HG03571 (cell line): Measurements from ENCODE around the gene MYO3B.
"Not testable (repeated sequence)": the region's sequence is repeated elsewhere in the genome, so short reads cannot be mapped to it uniquely, and the experiment has no call there.

Experiments
- ATAC-seq: cut with Tn5 transposase; IDR thresholded peaks from one replicate; pipeline ENCODE4 v1.9.1; 2021; ENCODE audit not compliant: unreplicated experiment

Gene MYO3B

GRCh38 chr2:170582751-170583463, 405.0 kb downstream of the MYO3B start:
- ATAC-seq, result no peak

GRCh38 chr2:170585067-170585466, 407.1 kb downstream of the MYO3B start:
- ATAC-seq, result no peak

- ATAC-seq, result no peak
These were observed 408.7 kb downstream of the MYO3B start for GRCh38 chr2:170586571-170587095.

- ATAC-seq, result no peak
These were observed 409.2 kb downstream of the MYO3B start for GRCh38 chr2:170587117-170587516.

- no peak for ATAC-seq
These were observed 410.0 kb downstream of the MYO3B start for GRCh38 chr2:170587922-170588321.

- ATAC-seq, result no peak
These were observed 410.8 kb downstream of the MYO3B start for GRCh38 chr2:170588729-170589128.

- no peak for ATAC-seq
These were observed 418.6 kb downstream of the MYO3B start for GRCh38 chr2:170596576-170596975.

- no peak for ATAC-seq
These were observed 420.1 kb downstream of the MYO3B start for GRCh38 chr2:170598067-170598395.

DNA sequence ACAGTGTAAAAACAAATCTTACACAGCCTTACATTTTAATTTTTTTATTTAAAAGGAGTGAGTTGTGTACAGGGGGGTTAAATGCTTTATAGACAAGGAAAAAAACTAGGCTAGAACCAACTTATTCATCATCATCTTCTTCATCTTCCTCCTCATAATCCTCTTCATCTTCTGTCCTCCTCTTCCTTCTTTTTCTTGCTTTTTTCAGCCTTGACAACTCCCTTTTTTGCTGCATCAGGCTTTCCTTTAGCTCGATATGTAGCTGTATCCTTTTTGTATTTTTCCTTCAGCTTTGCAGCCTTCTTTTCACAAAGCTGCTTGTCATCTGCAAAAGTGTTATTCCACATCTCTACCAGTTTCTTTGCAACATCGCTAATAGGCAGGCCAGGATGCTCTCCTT, 423.5 kb downstream of the MYO3B start:
- ATAC-seq, result no peak

DNA sequence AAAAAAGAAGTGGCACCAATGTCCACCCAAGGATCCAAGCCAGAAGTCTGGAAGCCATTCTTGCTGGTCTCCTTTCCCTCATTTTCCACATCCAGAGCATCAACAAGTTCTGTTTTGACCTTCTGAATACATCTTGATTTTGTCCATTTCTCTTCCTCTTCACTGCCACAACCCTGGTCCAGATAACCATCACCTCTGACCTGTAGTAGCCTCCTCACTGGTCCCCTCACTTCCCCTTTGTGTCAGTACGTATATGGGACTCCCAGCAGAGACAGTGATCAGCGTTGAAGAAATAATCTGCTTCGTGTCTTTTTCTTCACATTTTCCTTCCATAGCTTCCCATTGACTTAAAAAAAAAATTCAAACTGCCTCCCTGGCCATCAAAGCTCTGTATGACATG, 427.9 kb downstream of the MYO3B start:
- ATAC-seq, result no peak

DNA sequence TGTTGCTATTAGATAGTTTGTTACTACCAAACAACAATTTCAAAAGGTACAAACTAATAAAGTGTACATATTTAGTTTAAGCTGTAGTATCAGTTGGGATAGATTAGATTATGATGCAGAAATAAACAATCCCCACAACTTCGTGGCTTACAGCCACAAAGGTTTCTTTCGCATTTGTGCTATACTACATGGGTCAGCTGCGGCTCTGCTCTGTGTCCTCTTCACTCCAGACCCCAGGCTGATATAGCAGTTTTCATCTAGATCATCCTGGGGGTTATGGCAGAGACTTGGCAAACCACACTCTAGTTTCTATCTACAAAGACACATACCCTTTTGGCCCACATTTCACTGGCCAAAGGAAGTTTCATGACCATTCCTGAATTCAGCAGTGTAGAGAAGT, 429.2 kb downstream of the MYO3B start:
- ATAC-seq, result no peak

- no peak for ATAC-seq
These were observed 432.7 kb downstream of the MYO3B start for GRCh38 chr2:170610615-170611014.

DNA sequence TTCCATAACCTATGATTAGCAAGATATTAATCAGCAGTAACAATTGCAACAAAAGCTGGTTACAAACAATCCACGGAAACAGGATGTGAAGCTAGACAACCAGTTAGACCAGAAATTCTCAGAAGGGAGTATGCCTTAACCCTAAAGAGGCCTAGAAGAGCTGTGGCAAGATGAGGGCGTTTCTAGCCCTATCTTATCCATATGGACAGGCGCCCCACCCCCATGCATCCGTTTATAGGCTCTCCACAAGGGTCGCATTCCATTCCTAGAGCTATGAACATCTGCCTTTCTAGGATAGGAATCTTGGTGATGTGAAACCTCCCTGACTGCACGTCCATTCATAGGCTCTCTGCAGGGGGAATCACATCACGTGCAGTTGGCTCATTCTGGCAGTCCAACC, 441.0 kb downstream of the MYO3B start:
- ATAC-seq, result not testable (repeated sequence)

DNA sequence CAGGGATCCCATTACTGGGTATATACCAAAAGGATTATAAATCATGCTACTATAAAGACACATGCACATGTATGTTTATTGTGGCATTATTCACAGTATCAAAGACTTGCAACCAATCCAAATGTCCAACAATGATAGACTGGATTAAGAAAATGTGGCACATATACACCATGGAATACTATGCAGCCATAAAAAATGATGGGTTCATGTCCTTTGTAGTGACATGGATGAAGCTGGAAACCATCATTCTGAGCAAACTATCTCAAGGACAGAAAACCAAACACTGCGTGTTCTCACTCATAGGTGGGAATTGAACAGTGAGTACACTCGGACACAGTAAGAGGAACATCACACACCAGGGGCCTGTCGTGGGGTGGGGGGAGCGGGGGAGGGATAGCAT, 457.1 kb downstream of the MYO3B start:
- not testable (repeated sequence) for ATAC-seq

DNA sequence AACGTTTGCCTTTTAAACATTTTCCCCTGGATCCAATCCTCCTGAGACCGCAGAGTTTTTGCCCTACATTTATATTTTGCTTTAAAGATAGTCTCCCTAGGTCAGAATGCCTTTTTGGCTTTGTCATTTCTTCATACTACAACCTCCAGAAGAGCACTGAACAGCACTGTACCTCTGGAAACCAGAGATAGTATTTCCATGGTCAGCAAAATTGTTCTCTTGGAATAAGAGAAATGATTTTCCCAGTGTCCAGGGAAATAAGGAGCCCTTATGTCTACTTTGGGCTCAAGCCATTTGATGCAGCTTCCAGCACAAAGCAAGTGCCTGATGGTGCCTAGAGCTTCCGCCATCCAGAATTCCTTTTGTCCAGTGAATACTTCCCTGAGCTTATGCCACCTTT, 461.7 kb downstream of the MYO3B start:
- no peak for ATAC-seq

GRCh38 chr2:170641961-170642360, 464.0 kb downstream of the MYO3B start:
- no peak for ATAC-seq

- ATAC-seq, result no peak
These were observed 465.4 kb downstream of the MYO3B start for GRCh38 chr2:170643346-170643745.

GRCh38 chr2:170647741-170648436, 469.9 kb downstream of the MYO3B start:
- no peak for ATAC-seq

- no peak for ATAC-seq
These were observed 473.8 kb downstream of the MYO3B start for GRCh38 chr2:170651624-170652325.

GRCh38 chr2:170652637-170653417, 474.9 kb downstream of the MYO3B start:
- no peak for ATAC-seq

GRCh38 chr2:170656669-170657068, 478.7 kb downstream of the MYO3B start:
- ATAC-seq, result no peak
